Peyer's patch (tissue), 4 donors: ENCODE measurements around the gene SHC2.

Experiments
- CTCF ChIP-seq, 6 experiments: fragments of 450-650 bp in 4 of 6; fragments of 200-600 bp in 2 of 6; sonication (generic) in 1 of 6; IDR thresholded peaks; one replicate each; pipeline ENCODE4 v1.5.1; 2017 to 2019; ENCODE audit warnings: antibody characterized with exemption in 6 of 6, mild to moderate bottlenecking in 3 of 6, moderate library complexity in 1 of 6
- POLR2A ChIP-seq, 2 donors: fragments of 450-650 bp; IDR thresholded peaks; one replicate each; pipeline ENCODE4 v1.5.1; 2017; ENCODE audit warnings: antibody characterized with exemption in 2 of 2, mild to moderate bottlenecking in 2 of 2, moderate library complexity in 2 of 2

DNA sequence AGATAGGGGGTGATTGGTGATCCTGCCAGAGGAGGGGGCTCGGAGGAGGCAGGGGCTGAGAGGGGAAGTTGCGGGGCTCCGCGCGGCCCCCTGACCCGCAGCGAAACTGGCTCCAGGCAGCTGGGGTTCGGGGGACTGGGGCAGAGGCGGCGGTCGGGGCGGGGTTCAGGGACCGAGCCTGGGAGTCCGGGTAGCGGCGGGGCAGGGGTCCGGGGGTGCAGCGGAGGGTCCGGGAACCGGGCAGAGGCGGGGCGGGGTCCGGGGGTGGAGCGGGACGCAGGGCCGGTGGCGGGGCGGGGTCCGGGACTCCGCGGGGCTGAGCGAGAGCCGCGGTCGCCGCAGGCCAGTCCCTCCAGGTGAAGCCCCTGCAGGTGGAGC, 36.6 kb upstream of the SHC2 start:
- no peak for TF ChIP-seq POLR2A (IDR thresholded peaks at IDR 0.05)
- no peak for TF ChIP-seq CTCF (IDR thresholded peaks at IDR 0.05)
